Smooth muscle cell (in vitro differentiated cells): ENCODE data around the gene CEACAM1. TPM values are rescaled to one million over a fixed set of nuclear protein-coding genes. Genes with fewer than 3 reads are reported as not detected.

Source experiments
- DNase-seq: peaks from one replicate; lab custom pipeline; 2025; ENCODE audit not compliant: unreplicated experiment; lab: John Stamatoyannopoulos, UW
- H2AFZ ChIP-seq: fragments of 200-600 bp; sonication (generic); 2 replicates; pipeline ENCODE4 v1.6.0; 2016; ENCODE audit warnings: antibody characterized with exemption, low read depth, mild to moderate bottlenecking
- H3F3A ChIP-seq: fragments of 200-600 bp; sonication (generic); 2 replicates; pipeline ENCODE4 v1.6.0; 2017; ENCODE audit warnings: antibody characterized with exemption, low read depth
- H3K27ac ChIP-seq: fragments of 200-600 bp; sonication (generic); 2 replicates; pipeline ENCODE4 v1.5.1; 2016; ENCODE audit warnings: low read depth, mild to moderate bottlenecking
- H3K27me3 ChIP-seq: fragments of 200-600 bp; sonication (generic); 2 replicates; pipeline ENCODE4 v1.6.1; 2016; ENCODE audit warnings: low read depth, mild to moderate bottlenecking
- H3K36me3 ChIP-seq: fragments of 200-600 bp; sonication (generic); 2 replicates; pipeline ENCODE4 v1.5.1; 2016; ENCODE audit warnings: low read depth
- H3K4me1 ChIP-seq: fragments of 200-600 bp; sonication (generic); 2 replicates; pipeline ENCODE4 v1.5.1; 2016; ENCODE audit warnings: low read depth
- H3K4me2 ChIP-seq: fragments of 200-600 bp; sonication (generic); 2 replicates; pipeline ENCODE4 v1.6.0; 2016; ENCODE audit warnings: mild to moderate bottlenecking
- H3K4me3 ChIP-seq: fragments of 200-600 bp; sonication (generic); 2 replicates; pipeline ENCODE4 v1.5.1; 2016; ENCODE audit warnings: mild to moderate bottlenecking
- H3K79me2 ChIP-seq: fragments of 200-600 bp; sonication (generic); 2 replicates; pipeline ENCODE4 v1.6.0; 2016; ENCODE audit warnings: low read depth, mild to moderate bottlenecking
- H3K9ac ChIP-seq: fragments of 200-600 bp; sonication (generic); 2 replicates; pipeline ENCODE4 v1.6.0; 2016; ENCODE audit warnings: low read depth
- H3K9me3 ChIP-seq: fragments of 200-600 bp; sonication (generic); replicated peaks from 2 replicates; pipeline ENCODE4 v1.5.1; 2016; ENCODE audit warnings: low read depth
- H4K20me1 ChIP-seq: fragments of 200-600 bp; sonication (generic); 2 replicates; pipeline ENCODE4 v1.6.0; 2016; ENCODE audit warnings: low read depth
- WGBS: methylation state at CpG from one replicate; pipeline ENCODE4 v1.1.7; 2016; ENCODE audit warnings: low lambda C conversion rate; 5-methylcytosine and 5-hydroxymethylcytosine counted together
- polyA plus RNA-seq: library from polyadenylated mRNA; unstranded; fragments of >200 nt; fragmentation: Nextera tagmentation; extraction: Ambion mirVana; gene quantifications from 2 replicates; pipeline ENCODE4 v1.2.1, GENCODE V29; 2016
- total RNA-seq: library from RNA; depleted of rRNA; stranded (reverse); fragments of >200 nt; gene quantifications from 2 replicates; pipeline ENCODE4 v1.2.3, GENCODE V29; 2014
- TF ChIP-seq, protein P1 (sequence below): fragments of 200-600 bp; sonication (generic); IDR thresholded peaks from 2 replicates; pipeline ENCODE4 v1.5.1; 2017; ENCODE audit warnings: borderline replicate concordance, mild to moderate bottlenecking, antibody characterized with exemption; ENCODE audit not compliant: insufficient read depth, poor library complexity, severe bottlenecking

The CEACAM1 gene
- total and polyA plus RNA-seq, 2 experiments from 2014 or later: 0.31 to 4.5 TPM

DNA sequence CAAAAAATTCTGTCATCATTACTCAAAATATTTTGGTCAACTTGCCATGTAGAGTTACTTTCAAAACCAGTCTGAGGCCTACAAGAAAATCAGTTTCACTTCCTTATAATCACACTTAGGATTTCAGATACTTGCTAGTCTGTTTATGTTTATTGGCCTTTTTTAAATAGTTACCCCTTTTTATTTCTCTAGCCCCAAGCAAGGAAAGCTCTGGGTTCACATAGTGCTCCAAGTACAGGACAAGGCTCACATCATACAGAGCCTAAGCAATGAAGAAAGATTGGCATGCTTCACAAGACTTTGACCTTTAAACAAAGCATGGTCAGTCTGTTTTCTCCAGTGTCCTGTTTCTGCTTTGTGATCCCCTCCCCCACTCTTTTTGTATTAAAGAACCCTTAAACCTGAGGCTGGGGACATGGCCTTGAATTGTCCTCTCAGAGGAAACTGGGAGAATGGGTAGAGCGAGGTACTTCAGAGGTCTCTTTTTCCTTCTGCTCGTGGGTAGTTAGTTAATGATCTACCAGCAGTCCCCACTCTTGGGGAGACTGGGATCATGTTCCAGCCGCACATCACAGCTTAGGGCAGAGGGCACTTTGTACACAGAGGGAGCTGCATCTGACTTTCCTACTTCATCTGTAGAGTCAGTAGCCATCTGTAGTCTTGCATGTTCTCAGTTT is 30.7 kb downstream of the CEACAM1 start:
- H3K9ac ChIP-seq: no peak overlapping the region
- no peak overlapping the region for H2AFZ ChIP-seq
- H3K27ac ChIP-seq: no peak overlapping the region
- H3K9me3 ChIP-seq: no peaks in the 10 kb centered on the region
- no peaks in the 10 kb centered on the region for H3K36me3 ChIP-seq
- H3K27me3 ChIP-seq: no peaks in the 10 kb centered on the region
- DNase-seq: no peak
- H3F3A ChIP-seq: peaks cover 6% of the 10 kb centered on the region
- no peak overlapping the region for H3K4me3 ChIP-seq
- TF ChIP-seq, protein P1, sequence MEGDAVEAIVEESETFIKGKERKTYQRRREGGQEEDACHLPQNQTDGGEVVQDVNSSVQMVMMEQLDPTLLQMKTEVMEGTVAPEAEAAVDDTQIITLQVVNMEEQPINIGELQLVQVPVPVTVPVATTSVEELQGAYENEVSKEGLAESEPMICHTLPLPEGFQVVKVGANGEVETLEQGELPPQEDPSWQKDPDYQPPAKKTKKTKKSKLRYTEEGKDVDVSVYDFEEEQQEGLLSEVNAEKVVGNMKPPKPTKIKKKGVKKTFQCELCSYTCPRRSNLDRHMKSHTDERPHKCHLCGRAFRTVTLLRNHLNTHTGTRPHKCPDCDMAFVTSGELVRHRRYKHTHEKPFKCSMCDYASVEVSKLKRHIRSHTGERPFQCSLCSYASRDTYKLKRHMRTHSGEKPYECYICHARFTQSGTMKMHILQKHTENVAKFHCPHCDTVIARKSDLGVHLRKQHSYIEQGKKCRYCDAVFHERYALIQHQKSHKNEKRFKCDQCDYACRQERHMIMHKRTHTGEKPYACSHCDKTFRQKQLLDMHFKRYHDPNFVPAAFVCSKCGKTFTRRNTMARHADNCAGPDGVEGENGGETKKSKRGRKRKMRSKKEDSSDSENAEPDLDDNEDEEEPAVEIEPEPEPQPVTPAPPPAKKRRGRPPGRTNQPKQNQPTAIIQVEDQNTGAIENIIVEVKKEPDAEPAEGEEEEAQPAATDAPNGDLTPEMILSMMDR: no peak
- no peaks in the 10 kb centered on the region for H4K20me1 ChIP-seq
- peaks cover 7% of the 10 kb centered on the region for H3K4me1 ChIP-seq
- WGBS: 63% methylated on average over 3 of the region's 3 CpGs
- H3K4me2 ChIP-seq: no peak overlapping the region
- H3K79me2 ChIP-seq: no peaks in the 10 kb centered on the region

DNA sequence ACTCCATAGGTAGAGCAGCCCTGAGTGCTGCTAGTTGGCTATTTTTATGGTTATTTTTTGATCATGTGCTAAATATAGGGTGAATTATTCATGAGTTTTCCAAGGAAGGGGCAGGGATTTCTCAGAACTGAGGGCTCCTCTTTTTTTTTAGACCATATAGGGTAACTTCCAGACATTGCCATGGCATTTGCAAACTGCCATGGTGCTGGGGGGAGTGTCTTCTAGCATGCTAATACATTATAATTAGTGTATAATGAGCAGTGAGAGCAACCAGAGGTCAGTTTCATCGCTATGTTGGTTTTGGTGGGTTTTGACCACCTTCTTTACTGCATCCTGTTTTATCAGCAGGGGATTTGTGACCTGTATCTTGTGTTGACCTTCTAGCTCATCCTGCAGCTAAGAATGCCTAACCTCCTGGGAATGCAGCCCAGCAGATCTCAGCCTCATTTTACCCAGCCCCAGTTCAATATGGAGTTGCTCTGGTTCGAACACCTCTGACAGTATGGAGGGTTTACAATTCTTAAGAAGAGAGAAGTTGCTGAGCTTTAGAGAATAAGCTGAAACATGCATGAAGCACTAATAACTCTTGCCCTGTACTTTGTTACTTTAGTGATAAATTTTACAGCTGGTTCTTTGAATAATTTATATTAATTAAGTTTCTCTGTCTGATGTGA is 31.7 kb downstream of the CEACAM1 start:
- Histone ChIP-seq H3F3A (peaks cover 6% of the 10 kb centered on the region), H3K27ac (no peak overlapping the region), H3K4me1 (peaks cover 7% of the 10 kb centered on the region), H3K4me3 (no peak overlapping the region), H3K4me2 (peak overlapping the region; percentile 22), H3K27me3 (no peaks in the 10 kb centered on the region), H2AFZ (no peak overlapping the region), H3K36me3 (no peaks in the 10 kb centered on the region), H3K9me3 (no peaks in the 10 kb centered on the region), H3K79me2 (no peaks in the 10 kb centered on the region), H3K9ac (no peak overlapping the region), H4K20me1 (no peaks in the 10 kb centered on the region)
- TF ChIP-seq, protein P1: no peak
- WGBS: 85% methylated on average over 2 of the region's 2 CpGs
- DNase-seq: no peak

DNA sequence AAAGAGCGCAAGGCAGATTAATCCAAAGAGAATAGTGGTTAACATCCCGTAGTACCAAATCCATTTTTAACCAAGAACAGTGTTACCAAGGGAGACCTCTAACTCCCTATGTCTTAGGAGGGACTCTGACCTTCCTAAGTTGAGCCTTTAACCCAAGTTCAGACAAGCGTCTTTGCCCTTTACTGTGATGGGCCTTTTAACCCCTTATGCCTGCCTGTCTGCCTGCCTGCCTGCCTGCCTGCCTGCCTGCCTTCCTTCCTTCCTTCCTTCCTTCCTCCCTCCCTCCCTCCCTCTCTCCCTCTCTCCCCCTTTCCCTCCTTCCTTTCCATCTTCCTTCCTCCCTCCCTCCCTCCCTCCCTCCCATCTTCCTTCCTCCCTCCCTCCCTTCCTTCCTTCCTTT is 32.6 kb downstream of the CEACAM1 start:
- H4K20me1 ChIP-seq: no peaks in the 10 kb centered on the region
- peaks cover 7% of the 10 kb centered on the region for H3K4me1 ChIP-seq
- no peak overlapping the region for H3K4me3 ChIP-seq
- no peaks in the 10 kb centered on the region for H3K36me3 ChIP-seq
- H3K27me3 ChIP-seq: no peaks in the 10 kb centered on the region
- peaks cover 6% of the 10 kb centered on the region for H3F3A ChIP-seq
- H3K9me3 ChIP-seq: no peaks in the 10 kb centered on the region
- no peak overlapping the region for H3K9ac ChIP-seq
- peak overlapping the region; percentile 26 for H3K27ac ChIP-seq
- H3K79me2 ChIP-seq: no peaks in the 10 kb centered on the region
- peak overlapping the region; percentile 57 for H3K4me2 ChIP-seq
- H2AFZ ChIP-seq: no peak overlapping the region
- TF ChIP-seq, protein P1: no peak
- no peak for DNase-seq
- 41% methylated on average over 3 of the region's 3 CpGs for WGBS
